GM19240 (cell line): ENCODE measurements around the gene NPM1.

Experiments used
- DNase-seq: peaks from one replicate; pipeline ENCODE4 v3.0.0; 2011; ENCODE audit warnings: low spot score; ENCODE audit not compliant: insufficient read length

Gene NPM1

GRCh38 chr5:171427318-171428167, 39.9 kb downstream of the NPM1 start:
- DNase-seq = no peak

- no peak for DNase-seq
Measured at GRCh38 chr5:171428168-171428696, 40.6 kb downstream of the NPM1 start.

GRCh38 chr5:171428809-171429542, 41.3 kb downstream of the NPM1 start:
- DNase-seq = no peak

GRCh38 chr5:171429543-171429910, 41.9 kb downstream of the NPM1 start:
- no peak for DNase-seq

DNA sequence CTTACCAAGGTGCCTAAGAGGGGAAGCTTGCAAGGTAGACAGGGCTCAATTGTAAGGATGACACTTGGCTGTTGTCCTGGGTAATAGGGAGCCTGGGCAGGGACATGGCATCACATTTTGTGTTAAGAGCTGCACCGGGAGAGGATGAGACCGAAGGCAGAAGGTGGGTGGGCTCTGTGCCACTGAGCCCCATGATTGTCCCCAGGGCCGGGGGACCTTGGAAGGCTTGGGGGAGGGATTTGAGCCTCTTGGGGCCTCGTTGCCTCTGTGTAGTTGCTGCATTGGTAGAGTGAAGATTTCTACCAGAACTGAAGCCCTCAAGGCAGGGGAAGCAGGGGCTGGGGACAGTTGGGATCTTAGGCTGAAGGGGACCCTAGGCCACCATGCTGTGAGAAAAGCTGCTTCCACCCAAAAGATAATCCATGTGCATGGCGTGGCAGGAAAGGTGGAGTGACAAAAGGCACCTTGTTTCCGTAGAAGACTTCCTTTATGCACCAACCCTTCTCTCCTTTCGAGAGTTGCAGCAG, 43.7 kb downstream of the NPM1 start:
- DNase-seq = no peak

- DNase-seq = no peak
Measured at GRCh38 chr5:171432076-171432475, 44.4 kb downstream of the NPM1 start.

GRCh38 chr5:171432583-171433351, 45.1 kb downstream of the NPM1 start:
- DNase-seq = no peak

DNA sequence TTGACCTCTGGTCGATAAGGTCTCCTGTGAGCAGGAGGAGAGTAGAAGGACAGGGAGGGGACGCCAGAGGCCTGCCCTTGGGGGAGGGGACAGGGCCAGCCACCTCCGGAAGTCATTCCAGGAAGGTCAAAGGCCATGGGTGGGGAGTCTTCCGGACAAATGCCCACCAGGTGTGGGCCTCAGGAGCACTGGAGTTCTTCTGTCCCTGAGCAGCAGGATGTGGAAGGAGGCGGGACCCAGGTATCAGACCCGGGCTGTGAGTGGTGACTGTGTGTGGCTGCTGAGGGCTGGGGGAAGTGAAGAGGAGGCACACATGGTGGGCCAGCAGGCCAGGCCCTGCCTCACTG, 45.7 kb downstream of the NPM1 start:
- no peak for DNase-seq

DNA sequence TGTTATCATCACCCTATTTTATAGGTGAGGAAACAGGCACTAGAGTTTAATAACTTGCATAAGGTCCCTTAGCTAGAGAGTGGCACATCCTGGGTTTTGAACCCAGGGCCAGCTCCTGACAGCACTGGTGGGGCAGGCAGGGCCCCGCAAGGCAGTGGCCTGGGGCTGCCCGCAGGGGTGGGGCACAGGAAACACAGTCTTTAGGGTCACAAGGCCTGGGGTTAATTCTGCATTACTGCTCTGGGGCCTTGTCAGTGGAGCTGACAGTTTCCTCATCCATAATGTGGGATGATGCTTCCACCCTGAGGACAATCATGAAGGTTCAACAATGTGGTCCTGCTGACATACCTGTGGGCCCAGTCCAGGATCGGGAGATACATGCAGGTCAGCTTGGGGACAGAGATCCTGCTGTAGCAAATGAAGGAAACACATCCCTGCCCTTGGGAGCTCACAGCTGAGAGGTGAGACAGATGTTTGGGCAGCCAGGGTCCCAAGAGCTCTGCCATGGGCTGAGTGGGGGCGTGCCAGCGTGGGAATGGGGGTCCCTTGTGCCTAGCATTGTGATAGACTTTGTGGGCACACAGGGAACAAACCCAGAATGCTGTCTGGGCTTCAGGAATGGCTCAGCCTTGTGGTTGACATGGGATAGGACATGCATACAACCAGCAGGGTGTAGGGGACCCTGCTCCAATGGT, 46.5 kb downstream of the NPM1 start:
- no peak for DNase-seq

DNA sequence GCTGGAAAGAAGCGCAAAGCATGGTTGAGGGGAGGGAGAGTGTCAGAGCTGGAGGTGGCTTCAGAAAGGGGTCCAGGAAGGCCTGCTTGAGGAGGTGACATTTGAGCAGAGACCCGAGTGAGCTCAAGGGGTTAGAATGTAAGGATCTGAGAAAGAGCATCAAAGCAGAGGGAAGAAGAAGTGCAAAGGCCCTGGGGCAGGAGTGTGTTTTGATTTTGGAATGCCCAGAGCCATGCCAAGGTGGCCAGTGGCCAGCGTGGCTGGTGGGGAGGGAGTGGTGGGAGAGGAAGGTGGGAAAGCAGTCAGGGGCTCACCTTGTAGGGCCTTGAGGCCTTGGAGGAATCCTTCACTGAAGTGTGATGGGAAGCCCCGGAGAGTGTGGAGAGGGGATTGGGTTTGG, 47.2 kb downstream of the NPM1 start:
- DNase-seq = no peak

- DNase-seq = no peak
Measured at GRCh38 chr5:171435908-171436307, 48.3 kb downstream of the NPM1 start.

DNA sequence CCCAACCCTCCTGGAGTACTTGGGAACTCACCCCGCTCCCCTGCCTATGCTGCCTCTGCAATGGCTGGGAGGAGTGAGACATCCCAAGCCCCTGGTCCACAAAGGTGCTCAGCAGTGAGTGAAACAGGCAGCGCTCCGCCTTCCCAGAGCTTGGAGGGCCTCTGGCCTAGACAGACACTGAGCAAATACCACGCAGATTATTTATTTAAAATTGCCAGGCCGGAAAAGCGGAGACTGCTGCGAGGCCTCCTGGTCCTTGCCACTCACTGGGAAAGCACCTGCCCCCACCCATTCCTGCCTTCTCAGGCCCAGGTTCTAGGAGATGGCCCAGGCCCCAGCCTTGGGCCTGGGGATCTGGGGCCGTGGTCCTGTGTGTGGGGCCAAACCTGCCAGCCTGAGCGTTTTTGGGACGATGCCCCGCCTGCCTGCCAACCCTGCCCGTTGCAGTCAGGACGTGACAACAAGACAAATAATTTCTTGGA, 49.2 kb downstream of the NPM1 start:
- DNase-seq = no peak

DNA sequence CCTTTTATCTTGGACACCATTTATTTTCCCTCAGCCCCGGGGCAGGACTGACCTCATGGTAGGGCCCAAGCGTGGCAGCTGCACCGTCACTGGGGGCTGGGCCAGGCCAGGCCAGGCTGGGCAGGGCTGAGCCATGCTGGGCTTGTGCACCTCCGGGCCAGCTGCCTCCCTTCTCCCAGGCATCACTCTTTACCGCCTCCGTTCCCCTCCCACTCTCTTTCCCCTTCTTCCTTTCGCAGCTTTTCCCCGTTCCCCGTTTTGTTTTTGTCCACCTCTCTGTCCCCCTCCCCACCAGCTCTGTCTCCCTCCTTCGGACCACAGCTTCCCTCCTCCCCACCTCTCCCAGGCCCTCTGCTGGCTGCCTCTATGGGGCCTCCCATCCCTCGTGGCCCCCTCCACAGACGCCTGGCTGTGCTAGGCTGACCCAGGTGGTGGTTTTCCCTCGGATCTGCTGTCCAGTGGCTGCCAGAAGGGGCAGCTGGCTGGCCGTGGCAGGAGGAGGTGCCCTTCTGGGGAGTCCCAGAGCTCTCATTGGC, 49.7 kb downstream of the NPM1 start:
- no peak for DNase-seq

DNA sequence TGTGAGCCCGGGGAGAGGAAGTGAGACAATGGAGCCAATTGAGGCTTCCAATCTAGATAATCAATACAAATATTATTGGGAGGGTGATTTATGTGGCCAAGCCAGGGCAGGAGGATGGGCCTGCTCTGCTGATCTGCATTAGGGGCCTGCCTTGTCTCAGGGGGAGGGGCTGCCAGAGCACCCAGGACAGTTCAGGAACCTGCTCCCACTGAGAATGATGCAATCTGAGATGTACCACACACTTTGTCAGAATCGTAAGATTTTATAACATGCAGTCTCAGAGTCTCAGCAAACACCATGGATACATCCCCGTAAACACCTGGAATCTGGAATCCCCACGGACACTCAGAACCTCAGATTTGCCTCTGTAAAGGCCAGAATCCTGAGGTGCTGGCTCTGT, 51.1 kb downstream of the NPM1 start:
- DNase-seq = no peak

DNA sequence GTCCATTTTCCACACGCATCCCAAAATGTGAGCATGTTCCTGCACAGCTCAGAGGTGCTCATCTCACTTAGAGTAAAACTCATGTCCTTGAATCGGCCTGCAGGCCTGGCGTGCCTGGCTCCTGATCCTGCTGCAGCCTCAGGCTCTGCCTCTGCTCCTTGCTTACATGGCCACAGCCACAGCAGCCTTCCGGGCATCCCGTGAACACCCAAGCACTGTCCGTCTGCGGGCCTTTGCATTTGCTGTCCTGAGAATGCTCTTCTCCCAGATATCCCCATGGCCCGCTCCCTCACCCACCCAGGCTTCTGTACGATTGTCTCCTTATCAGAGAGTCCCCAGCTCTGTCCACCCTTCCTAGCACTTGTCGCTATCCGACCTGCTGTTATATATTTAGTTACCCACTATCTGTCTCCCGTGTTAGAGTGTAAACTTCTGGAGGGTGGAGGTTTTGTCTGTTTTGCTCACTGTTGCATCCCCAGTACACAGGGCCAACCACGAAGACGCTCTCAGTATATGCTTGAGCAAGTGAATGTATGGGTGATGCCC, 53.7 kb downstream of the NPM1 start:
- no peak for DNase-seq

DNA sequence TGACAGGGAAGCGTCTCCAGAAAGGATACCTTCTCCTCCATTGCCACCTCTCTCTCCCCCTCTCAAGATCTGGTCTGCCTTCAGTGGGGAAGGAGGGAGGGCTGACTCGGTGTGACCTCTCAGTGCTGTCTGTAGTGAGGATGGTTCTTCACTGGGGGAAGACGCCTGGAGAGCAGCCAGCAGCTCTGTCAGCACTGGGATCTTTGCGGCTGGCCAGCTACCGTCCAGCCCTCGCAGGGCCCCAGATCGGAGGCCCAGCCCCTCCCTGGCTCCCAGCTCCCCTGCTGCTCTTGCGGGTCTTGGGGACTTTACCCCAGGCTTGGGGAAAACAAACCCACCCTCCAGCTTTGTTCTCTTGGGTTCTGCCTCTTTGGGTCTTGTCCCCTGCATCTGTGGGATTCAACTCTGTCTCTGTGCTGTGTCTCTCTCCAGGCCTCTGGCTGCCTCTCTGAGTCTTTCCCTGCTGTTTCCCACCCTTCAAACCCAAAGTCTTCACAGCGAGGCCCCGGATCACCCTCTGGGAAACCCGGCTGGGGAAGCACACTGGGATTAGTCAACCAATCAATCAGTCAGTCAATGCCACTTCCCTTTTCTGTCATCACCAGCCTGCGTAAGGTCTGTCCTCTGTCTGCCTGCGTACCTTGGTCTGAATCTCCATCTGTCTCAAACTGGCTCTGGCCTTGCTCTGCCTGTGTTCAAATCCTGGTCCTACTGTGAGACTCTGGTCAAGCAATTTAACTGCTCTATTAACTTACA, 54.8 kb downstream of the NPM1 start:
- no peak for DNase-seq

- DNase-seq = no peak
Measured at GRCh38 chr5:171444582-171444981, 56.9 kb downstream of the NPM1 start.

GRCh38 chr5:171445644-171446516, 58.2 kb downstream of the NPM1 start:
- no peak for DNase-seq

- DNase-seq = no peak
Measured at GRCh38 chr5:171447226-171447625, 59.6 kb downstream of the NPM1 start.
